ENCODE measurements around the gene TMTC3. TPM values are rescaled to one million over a fixed set of nuclear protein-coding genes. Genes with fewer than 3 reads are reported as not detected.

TMTC3 gene
- total RNA-seq, 2 experiments from 2014 or later: 6.1 to 6.4 TPM

- POLR2A ChIA-PET: no interaction called here
- Mint-ChIP-seq H3K27me3 (peaks cover 1% of the 10 kb centered on the region), H3K4me3 (no peak overlapping the region), H3K4me1 (peaks cover 16% of the 10 kb centered on the region), H3K36me3 (ENCODE audit: low read depth) (no peaks in the 10 kb centered on the region), H3K9me3 (peaks cover 10% of the 10 kb centered on the region), H3K27ac (no peak overlapping the region)
- CTCF ChIA-PET: interaction anchor here (0.6 kb wide), 1 partner anchor 221 kb away, joined by 5 read pairs; no protein-coding TSS in a partner anchor
- DNase-seq: no peak
Measured at GRCh38 chr12:88241862-88242570, 99.9 kb downstream of the TMTC3 start.

GRCh38 chr12:88242571-88242925 lies 100.4 kb downstream of the TMTC3 start:
- Mint-ChIP-seq H3K36me3 (ENCODE audit: low read depth) (no peaks in the 10 kb centered on the region), H3K4me3 (no peak overlapping the region), H3K9me3 (peaks cover 7% of the 10 kb centered on the region), H3K27me3 (peaks cover 1% of the 10 kb centered on the region), H3K27ac (no peak overlapping the region), H3K4me1 (peaks cover 14% of the 10 kb centered on the region)
- ChIA-PET POLR2A (no interaction called here), CTCF (interaction anchor here (0.6 kb wide), 1 partner anchor 221 kb away, joined by 5 read pairs; no protein-coding TSS in a partner anchor)
- DNase-seq: no peak

GRCh38 chr12:88242939-88243338 lies 100.8 kb downstream of the TMTC3 start:
- Mint-ChIP-seq H3K4me1 (peaks cover 12% of the 10 kb centered on the region), H3K4me3 (no peak overlapping the region), H3K9me3 (peaks cover 7% of the 10 kb centered on the region), H3K27me3 (peaks cover 1% of the 10 kb centered on the region), H3K27ac (no peak overlapping the region), H3K36me3 (ENCODE audit: low read depth) (no peaks in the 10 kb centered on the region)
- DNase-seq: no peak
- POLR2A ChIA-PET: no interaction called here
- CTCF ChIA-PET: no interaction called here

GRCh38 chr12:88243982-88244381 lies 101.9 kb downstream of the TMTC3 start:
- POLR2A ChIA-PET: no interaction called here
- Mint-ChIP-seq H3K9me3 (peaks cover 7% of the 10 kb centered on the region), H3K4me1 (peaks cover 8% of the 10 kb centered on the region), H3K36me3 (ENCODE audit: low read depth) (no peaks in the 10 kb centered on the region), H3K4me3 (no peak overlapping the region), H3K27me3 (peaks cover 1% of the 10 kb centered on the region), H3K27ac (no peak overlapping the region)
- CTCF ChIA-PET: no interaction called here
- DNase-seq: no peak

GRCh38 chr12:88245905-88246304 lies 103.8 kb downstream of the TMTC3 start:
- Mint-ChIP-seq H3K4me1 (peaks cover 8% of the 10 kb centered on the region), H3K27ac (no peak overlapping the region), H3K36me3 (ENCODE audit: low read depth) (no peaks in the 10 kb centered on the region), H3K9me3 (peaks cover 2% of the 10 kb centered on the region), H3K4me3 (no peak overlapping the region), H3K27me3 (no peaks in the 10 kb centered on the region)
- CTCF ChIA-PET: no interaction called here
- POLR2A ChIA-PET: no interaction called here
- no peak for DNase-seq

GRCh38 chr12:88247241-88247643 lies 105.1 kb downstream of the TMTC3 start:
- no peak for DNase-seq
- H3K9me3 Mint-ChIP-seq: peaks cover 2% of the 10 kb centered on the region
- H3K4me1 Mint-ChIP-seq: peaks cover 6% of the 10 kb centered on the region

GRCh38 chr12:88248606-88249005 lies 106.5 kb downstream of the TMTC3 start:
- CTCF ChIA-PET: no interaction called here
- no peak overlapping the region for H3K4me3 Mint-ChIP-seq
- peaks cover 2% of the 10 kb centered on the region for H3K9me3 Mint-ChIP-seq
- no peak for DNase-seq
- no peaks in the 10 kb centered on the region for H3K27me3 Mint-ChIP-seq
- POLR2A ChIA-PET: no interaction called here
- no peaks in the 10 kb centered on the region for H3K4me1 Mint-ChIP-seq
- H3K27ac Mint-ChIP-seq: no peak overlapping the region
- no peaks in the 10 kb centered on the region for H3K36me3 Mint-ChIP-seq (ENCODE audit: low read depth)

More at GRCh38 chr12:88247241-88247643, 105.1 kb downstream of the TMTC3 start:
- Mint-ChIP-seq H3K27ac (no peak overlapping the region), H3K27me3 (no peaks in the 10 kb centered on the region), H3K36me3 (ENCODE audit: low read depth) (no peaks in the 10 kb centered on the region), H3K4me3 (no peak overlapping the region)
- POLR2A ChIA-PET: no interaction called here
- CTCF ChIA-PET: no interaction called here

Other genes with a start within 250 kb of the TMTC3 start
- not detected for gene C12orf50, start 112.9 kb upstream of the TMTC3 start, total RNA-seq
- 10 to 100 TPM; 10.9 to 12.2 TPM for gene CEP290, start 219 bp upstream of the TMTC3 start, total RNA-seq

Measured in activated CD4-positive, alpha-beta T cell treated with anti-CD3 and anti-CD28 coated beads, Interleukin-2, amount 10 ng/mL, durations not matched to agents 7 days and 5 days (primary cell).